CD14-positive monocyte (primary cell): ENCODE results near the gene WNT6. TPM values are rescaled to one million over a fixed set of nuclear protein-coding genes. Genes with fewer than 3 reads are reported as not detected.
A peak's percentile ranks its signal among the peaks of the same experiment; 100 is the strongest.

Experiments
- DNase-seq, 3 donors: peaks; one replicate each; pipeline ENCODE4 v3.0.0-alpha.2; 2011 to 2022
- H2AFZ ChIP-seq: 2 replicates; pipeline ENCODE4 v1.6.0; 2012; ENCODE audit warnings: mild to moderate bottlenecking, low read depth, low read length, inconsistent platforms; ENCODE audit not compliant: insufficient read depth, poor library complexity, severe bottlenecking
- H3K27ac ChIP-seq, 2 donors: 1 replicate in 1 of 2; 2 replicates in 1 of 2; pipeline ENCODE4 v1.5.1; 2012 to 2013; ENCODE audit warnings: low read length in 2 of 2, control low read depth in 1 of 2, inconsistent platforms in 1 of 2, low read depth in 1 of 2, mild to moderate bottlenecking in 1 of 2
- H3K27me3 ChIP-seq, 2 donors: one replicate each; pipeline versions ENCODE4 v1.6.0 to v1.6.1; 2011 to 2013; ENCODE audit warnings: low read length in 2 of 2; ENCODE audit not compliant: control insufficient read depth in 2 of 2, insufficient read depth in 2 of 2
- H3K36me3 ChIP-seq, 2 donors: replicated peaks in 1 of 2; 1 replicate in 1 of 2; 2 replicates in 1 of 2; pipeline versions ENCODE4 v1.5.1 to v1.6.1; 2012 to 2013; ENCODE audit warnings: low read length in 2 of 2, control low read depth in 1 of 2, inconsistent platforms in 1 of 2, mild to moderate bottlenecking in 1 of 2; ENCODE audit not compliant: insufficient read depth in 2 of 2, control insufficient read depth in 1 of 2
- H3K4me1 ChIP-seq, 2 donors: 1 replicate in 1 of 2; 2 replicates in 1 of 2; pipeline versions ENCODE4 v1.5.1 to v1.6.1; 2012 to 2013; ENCODE audit warnings: low read length in 2 of 2, control low read depth in 1 of 2, inconsistent platforms in 1 of 2, mild to moderate bottlenecking in 1 of 2, moderate library complexity in 1 of 2; ENCODE audit not compliant: insufficient read depth in 2 of 2, control insufficient read depth in 1 of 2
- H3K4me2 ChIP-seq: replicated peaks from 2 replicates; pipeline ENCODE3; 2012; ENCODE audit warnings: low read length, moderate library complexity, mild to moderate bottlenecking; ENCODE audit not compliant: poor library complexity, severe bottlenecking; ENCODE audit errors: extremely low read depth
- H3K4me3 ChIP-seq, 3 experiments: fragments of 200-600 bp in 1 of 3; sonication (generic) in 1 of 3; replicated peaks in 1 of 3; 1 replicate in 2 of 3; 2 replicates in 1 of 3; pipeline ENCODE4 v1.5.1; 2011 to 2013; ENCODE audit warnings: low read length in 3 of 3, mild to moderate bottlenecking in 3 of 3, control low read depth in 2 of 3, low read depth in 2 of 3, inconsistent platforms in 1 of 3, moderate library complexity in 1 of 3
- H3K79me2 ChIP-seq: 2 replicates; pipeline ENCODE4 v1.6.0; 2012; ENCODE audit warnings: mild to moderate bottlenecking, control low read depth, inconsistent platforms, low read length, moderate library complexity; ENCODE audit not compliant: insufficient read depth
- H3K9ac ChIP-seq: 2 replicates; pipeline ENCODE4 v1.6.0; 2017; ENCODE audit warnings: low read length, mild to moderate bottlenecking; ENCODE audit not compliant: insufficient read depth, poor library complexity, severe bottlenecking
- H3K9me3 ChIP-seq, 2 donors: replicated peaks in 1 of 2; 1 replicate in 1 of 2; 2 replicates in 1 of 2; pipeline versions ENCODE4 v1.5.1 to v1.6.1; 2012 to 2013; ENCODE audit warnings: low read length in 2 of 2, control low read depth in 1 of 2; ENCODE audit not compliant: control insufficient read depth in 1 of 2, insufficient read depth in 1 of 2
- H4K20me1 ChIP-seq: 2 replicates; pipeline ENCODE4 v1.6.0; 2012; ENCODE audit warnings: mild to moderate bottlenecking, low read length, control low read depth, moderate library complexity; ENCODE audit not compliant: insufficient read depth
- H3K27ac Mint-ChIP-seq, 7 donors: one replicate each; pipeline ENCODE4 v1.8.0; 2020; ENCODE audit warnings: mild to moderate bottlenecking in 7 of 7, mixed read lengths in 7 of 7, moderate library complexity in 6 of 7, inconsistent platforms in 2 of 7
- H3K27me3 Mint-ChIP-seq, 3 donors: one replicate each; pipeline ENCODE4 v1.8.0; 2021 to 2022; ENCODE audit warnings: low read depth in 3 of 3, mild to moderate bottlenecking in 3 of 3, mixed read lengths in 3 of 3, moderate library complexity in 3 of 3, inconsistent platforms in 1 of 3
- H3K36me3 Mint-ChIP-seq, 2 donors: one replicate each; pipeline ENCODE4 v1.8.0; 2020; ENCODE audit warnings: mixed read lengths in 2 of 2, inconsistent platforms in 1 of 2, mild to moderate bottlenecking in 1 of 2
- H3K4me1 Mint-ChIP-seq: one replicate; pipeline ENCODE4 v1.8.0; 2020; ENCODE audit warnings: mild to moderate bottlenecking, mixed read lengths
- H3K4me3 Mint-ChIP-seq, 2 donors: one replicate each; pipeline ENCODE4 v1.8.0; 2020; ENCODE audit warnings: mild to moderate bottlenecking in 2 of 2, mixed read lengths in 2 of 2, moderate library complexity in 1 of 2
- H3K9me3 Mint-ChIP-seq, 7 donors: one replicate each; pipeline ENCODE4 v1.8.0; 2020 to 2022; ENCODE audit warnings: mixed read lengths in 7 of 7, mild to moderate bottlenecking in 6 of 7, moderate library complexity in 6 of 7, inconsistent platforms in 2 of 7
- WGBS: methylation state at CpG from one replicate; pipeline ENCODE4 v1.1.5; 2013; ENCODE audit warnings: missing lambda C conversion rate; ENCODE audit not compliant: insufficient coverage; 5-methylcytosine and 5-hydroxymethylcytosine counted together
- intact Hi-C, 2 donors: fragments of 100-400 bp; cut with micrococcal nuclease; formaldehyde crosslinking; loops; one replicate each; pipeline versions ENCODE4 v1.15.0 to v1.15.1; 2023
- polyA plus RNA-seq, 3 donors: library from polyadenylated mRNA; depleted of rRNA in 1 of 3; unstranded in 2 of 3; stranded (reverse) in 1 of 3; fragments of 300-500 nt in 2 of 3; fragments of >200 nt in 1 of 3; fragmentation: Illumina TruSeq in 2 of 3; gene quantifications; 1 replicate in 2 of 3; 2 replicates in 1 of 3; pipeline ENCODE4 v1.2.3, GENCODE V29; 2012 to 2021
- TF ChIP-seq, protein P1 (sequence below): fragments of 200-600 bp; IDR thresholded peaks from one replicate; pipeline ENCODE4 v1.8.0; 2022; ENCODE audit warnings: antibody characterized with exemption, mild to moderate bottlenecking

WNT6 gene
- polyA plus RNA-seq, 3 donors: 0.27 to 0.65 (median 0.37) TPM

DNA sequence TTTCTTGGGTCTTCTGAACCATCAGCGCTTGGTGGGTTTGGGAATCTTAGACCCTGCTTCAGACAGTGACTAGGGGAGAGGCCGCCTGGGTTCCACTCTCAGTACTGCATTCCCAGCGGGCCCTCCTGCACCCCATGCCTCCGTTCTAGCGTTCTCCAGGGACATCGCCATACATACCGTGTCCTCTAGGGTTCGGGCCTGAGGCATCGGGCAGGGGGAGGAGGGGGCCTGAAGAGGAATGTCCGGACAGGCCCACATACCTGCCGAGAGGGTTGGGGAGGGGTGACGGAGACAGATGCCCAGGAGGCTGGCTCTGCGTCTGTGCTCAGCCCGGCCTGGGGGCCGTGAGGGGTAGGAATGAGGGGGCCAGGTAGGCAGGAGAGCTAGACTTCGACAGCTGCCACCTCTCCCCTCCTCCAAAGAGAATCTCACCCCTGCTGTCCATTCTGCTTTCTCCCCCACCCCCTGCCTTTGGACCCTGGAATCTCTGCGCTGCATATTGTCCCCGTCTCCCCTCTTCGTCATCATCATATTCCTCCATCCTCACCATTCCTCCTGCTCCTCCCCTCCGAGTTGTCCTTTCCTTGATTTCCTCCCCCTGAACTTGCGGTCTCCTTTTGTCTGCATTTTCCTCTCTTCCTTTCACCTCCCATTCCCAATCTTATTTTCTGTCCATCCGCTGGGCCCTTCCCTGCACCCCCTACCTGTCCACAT is 13.2 kb downstream of the WNT6 start:
- H3K4me3 Mint-ChIP-seq: peak overlapping the region in 1 of 2 donors; percentile 98
- no peak for DNase-seq
- H3K9ac ChIP-seq: no peak overlapping the region
- peaks cover 41 to 64% of the 10 kb centered on the region in 2 donors for H3K27me3 ChIP-seq
- H3K4me3 ChIP-seq: peak overlapping the region in 1 of 3 experiments; percentile 81
- H3K27me3 Mint-ChIP-seq: peaks cover 67 to 76% (median 69%) of the 10 kb centered on the region in 3 donors
- H3K4me1 ChIP-seq: peaks cover 25 to 34% of the 10 kb centered on the region in 2 donors
- TF ChIP-seq, protein P1, sequence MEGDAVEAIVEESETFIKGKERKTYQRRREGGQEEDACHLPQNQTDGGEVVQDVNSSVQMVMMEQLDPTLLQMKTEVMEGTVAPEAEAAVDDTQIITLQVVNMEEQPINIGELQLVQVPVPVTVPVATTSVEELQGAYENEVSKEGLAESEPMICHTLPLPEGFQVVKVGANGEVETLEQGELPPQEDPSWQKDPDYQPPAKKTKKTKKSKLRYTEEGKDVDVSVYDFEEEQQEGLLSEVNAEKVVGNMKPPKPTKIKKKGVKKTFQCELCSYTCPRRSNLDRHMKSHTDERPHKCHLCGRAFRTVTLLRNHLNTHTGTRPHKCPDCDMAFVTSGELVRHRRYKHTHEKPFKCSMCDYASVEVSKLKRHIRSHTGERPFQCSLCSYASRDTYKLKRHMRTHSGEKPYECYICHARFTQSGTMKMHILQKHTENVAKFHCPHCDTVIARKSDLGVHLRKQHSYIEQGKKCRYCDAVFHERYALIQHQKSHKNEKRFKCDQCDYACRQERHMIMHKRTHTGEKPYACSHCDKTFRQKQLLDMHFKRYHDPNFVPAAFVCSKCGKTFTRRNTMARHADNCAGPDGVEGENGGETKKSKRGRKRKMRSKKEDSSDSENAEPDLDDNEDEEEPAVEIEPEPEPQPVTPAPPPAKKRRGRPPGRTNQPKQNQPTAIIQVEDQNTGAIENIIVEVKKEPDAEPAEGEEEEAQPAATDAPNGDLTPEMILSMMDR: no peak
- H3K27ac Mint-ChIP-seq: peak overlapping the region in 2 of 7 donors; percentile 20 to 28
- H3K27ac ChIP-seq: no peak overlapping the region
- intact Hi-C loops: no loop called here
- H2AFZ ChIP-seq: no peak overlapping the region
- H3K4me1 Mint-ChIP-seq: peaks cover 33% of the 10 kb centered on the region
- no peaks in the 10 kb centered on the region for H3K79me2 ChIP-seq
- peaks cover 6% of the 10 kb centered on the region for H4K20me1 ChIP-seq
- peaks cover 10% of the 10 kb centered on the region in 2 donors for H3K36me3 Mint-ChIP-seq
- 26% methylated on average over 9 of the region's 22 CpGs for WGBS
- H3K9me3 Mint-ChIP-seq: peaks cover 0 to 13% (median 5%) of the 10 kb centered on the region in 7 donors
- H3K4me2 ChIP-seq: no peak overlapping the region
- H3K9me3 ChIP-seq: peaks cover 0 to 22% of the 10 kb centered on the region in 2 donors
- H3K36me3 ChIP-seq: no peaks in the 10 kb centered on the region

DNA sequence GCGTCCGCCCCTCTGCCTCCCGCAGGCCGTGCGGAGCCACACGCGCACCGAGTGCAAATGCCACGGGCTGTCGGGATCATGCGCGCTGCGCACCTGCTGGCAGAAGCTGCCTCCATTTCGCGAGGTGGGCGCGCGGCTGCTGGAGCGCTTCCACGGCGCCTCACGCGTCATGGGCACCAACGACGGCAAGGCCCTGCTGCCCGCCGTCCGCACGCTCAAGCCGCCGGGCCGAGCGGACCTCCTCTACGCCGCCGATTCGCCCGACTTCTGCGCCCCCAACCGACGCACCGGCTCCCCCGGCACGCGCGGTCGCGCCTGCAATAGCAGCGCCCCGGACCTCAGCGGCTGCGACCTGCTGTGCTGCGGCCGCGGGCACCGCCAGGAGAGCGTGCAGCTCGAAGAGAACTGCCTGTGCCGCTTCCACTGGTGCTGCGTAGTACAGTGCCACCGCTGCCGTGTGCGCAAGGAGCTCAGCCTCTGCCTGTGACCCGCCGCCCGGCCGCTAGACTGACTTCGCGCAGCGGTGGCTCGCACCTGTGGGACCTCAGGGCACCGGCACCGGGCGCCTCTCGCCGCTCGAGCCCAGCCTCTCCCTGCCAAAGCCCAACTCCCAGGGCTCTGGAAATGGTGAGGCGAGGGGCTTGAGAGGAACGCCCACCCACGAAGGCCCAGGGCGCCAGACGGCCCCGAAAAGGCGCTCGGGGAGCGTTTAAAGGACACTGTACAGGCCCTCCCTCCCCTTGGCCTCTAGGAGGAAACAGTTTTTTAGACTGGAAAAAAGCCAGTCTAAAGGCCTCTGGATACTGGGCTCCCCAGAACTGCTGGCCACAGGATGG is 14.0 kb downstream of the WNT6 start:
- H3K4me3 Mint-ChIP-seq: peak overlapping the region in 1 of 2 donors; percentile 98
- TF ChIP-seq, protein P1: no peak
- H3K9me3 Mint-ChIP-seq: peaks cover 0 to 13% (median 5%) of the 10 kb centered on the region in 7 donors
- intact Hi-C loops: no loop called here
- peak overlapping the region in 1 of 7 donors; percentile 28 for H3K27ac Mint-ChIP-seq
- no peaks in the 10 kb centered on the region for H3K79me2 ChIP-seq
- H3K27ac ChIP-seq: no peak overlapping the region
- 5% methylated on average over 78 of the region's 86 CpGs for WGBS
- H2AFZ ChIP-seq: no peak overlapping the region
- H3K4me3 ChIP-seq: no peak overlapping the region
- peaks cover 29% of the 10 kb centered on the region for H3K4me1 Mint-ChIP-seq
- H3K4me1 ChIP-seq: peaks cover 25 to 30% of the 10 kb centered on the region in 2 donors
- no peak overlapping the region for H3K4me2 ChIP-seq
- peaks cover 6% of the 10 kb centered on the region for H4K20me1 ChIP-seq
- H3K36me3 ChIP-seq: no peaks in the 10 kb centered on the region
- peaks cover 10% of the 10 kb centered on the region in 2 donors for H3K36me3 Mint-ChIP-seq
- no peak for DNase-seq
- H3K27me3 Mint-ChIP-seq: peaks cover 72 to 79% (median 73%) of the 10 kb centered on the region in 3 donors
- H3K9ac ChIP-seq: no peak overlapping the region
- peaks cover 0 to 22% of the 10 kb centered on the region in 2 donors for H3K9me3 ChIP-seq
- H3K27me3 ChIP-seq: peaks cover 41 to 72% of the 10 kb centered on the region in 2 donors
